Measurements from ENCODE around the gene GNB1.

Gene GNB1

DNA sequence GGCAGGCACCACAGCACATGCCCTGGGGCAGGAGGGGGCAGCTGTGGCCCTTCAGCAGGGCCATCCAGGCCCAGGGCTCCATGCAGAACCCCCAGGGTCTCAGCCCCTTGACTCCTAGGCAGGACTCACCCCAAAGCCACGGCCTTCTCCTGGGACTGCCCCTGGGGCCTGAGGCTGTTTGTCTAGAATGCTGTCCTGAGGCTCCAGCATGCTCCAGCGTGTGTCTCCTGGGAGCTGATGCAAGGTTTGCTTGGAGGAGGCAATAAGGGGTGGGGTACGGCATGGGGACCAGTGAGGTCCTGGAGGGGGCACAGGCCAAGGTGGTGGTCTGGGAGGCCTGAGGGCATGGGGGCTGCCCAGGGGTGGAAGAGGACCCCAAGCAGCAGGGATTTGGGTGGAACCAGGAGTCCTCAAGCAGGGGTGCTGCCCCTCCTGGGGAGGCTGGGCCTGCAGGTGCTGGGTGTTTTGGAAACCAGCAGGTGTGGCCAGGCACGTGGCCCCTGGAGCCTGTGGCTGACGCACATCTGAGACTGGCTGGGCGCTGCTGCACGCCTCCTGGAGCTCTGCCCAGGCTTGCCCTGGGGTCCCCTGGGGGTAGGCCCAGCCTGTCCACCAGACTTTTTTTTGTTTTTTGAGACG is 16.3 kb upstream of the GNB1 start:
- no peak for TF ChIP-seq CTCF (IDR thresholded peaks at IDR 0.05; ENCODE audit: borderline replicate concordance, control extremely low read depth, extremely low read depth, insufficient read depth, missing control alignments)
- in situ Hi-C loops (cut with MboI; ENCODE audit: low sequenced_read_pairs, unreplicated experiment) = loop anchor here (10.0 kb wide), 1 partner anchor 122 kb away; no protein-coding TSS in a partner anchor
- DNase-seq (ENCODE audit: low spot score) = no peak

DNA sequence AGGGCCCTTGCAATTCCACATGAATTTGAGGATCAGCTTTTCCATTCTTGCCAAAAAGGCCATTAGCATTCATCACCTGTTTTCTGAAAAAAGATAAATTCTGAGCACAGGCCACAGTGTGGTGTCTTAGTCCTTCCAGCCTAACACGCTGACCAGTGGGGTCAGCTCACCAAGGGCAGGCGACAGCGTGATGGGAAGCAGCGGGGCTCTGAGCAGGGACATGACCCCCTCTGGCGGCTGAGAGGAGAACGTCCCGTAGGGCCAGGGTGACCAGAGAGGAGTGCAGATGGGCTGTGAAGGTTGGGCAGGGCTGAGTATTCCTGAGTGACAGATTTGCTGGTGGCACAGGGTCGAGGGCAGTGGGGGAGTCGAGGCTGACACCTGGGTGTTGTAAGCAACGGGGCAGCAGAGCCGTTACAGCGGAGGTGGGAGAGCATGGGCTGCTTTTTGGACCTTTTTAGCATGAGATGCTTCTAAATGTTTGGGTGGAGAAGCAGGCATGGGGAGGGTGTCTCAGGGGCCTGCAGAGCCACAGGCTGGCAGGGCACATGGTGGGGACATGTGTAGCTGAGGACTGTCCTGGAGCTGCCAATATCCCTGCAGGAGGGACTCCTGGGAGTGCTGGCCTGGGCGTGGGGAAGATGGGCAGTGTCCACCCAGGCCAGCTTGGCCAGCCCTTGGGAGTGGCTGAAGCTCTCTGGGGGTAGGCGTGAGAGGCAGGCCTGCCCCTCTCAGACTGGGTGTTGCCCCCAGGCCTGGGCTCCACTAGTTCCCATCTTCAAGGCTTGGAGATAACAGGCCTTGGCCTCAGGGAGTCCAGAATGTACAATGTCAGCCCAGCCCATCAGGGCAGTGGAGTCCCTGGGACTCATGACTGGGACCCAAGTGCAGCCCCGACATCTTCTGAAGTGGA is 15.6 kb upstream of the GNB1 start:
- in situ Hi-C loops (cut with MboI; ENCODE audit: low sequenced_read_pairs, unreplicated experiment) = loop anchor here (10.0 kb wide), 1 partner anchor 122 kb away; no protein-coding TSS in a partner anchor
- peak; percentile 86 for DNase-seq (ENCODE audit: low spot score)
- peak; percentile 91 for TF ChIP-seq CTCF (IDR thresholded peaks at IDR 0.05; ENCODE audit: borderline replicate concordance, control extremely low read depth, extremely low read depth, insufficient read depth, missing control alignments)

- TF ChIP-seq CTCF (IDR thresholded peaks at IDR 0.05; ENCODE audit: borderline replicate concordance, control extremely low read depth, extremely low read depth, insufficient read depth, missing control alignments) = no peak
- DNase-seq (ENCODE audit: low spot score) = no peak
- in situ Hi-C loops (cut with MboI; ENCODE audit: low sequenced_read_pairs, unreplicated experiment) = loop anchor here (10.0 kb wide), 1 partner anchor 118 kb away; no protein-coding TSS in a partner anchor
Observed at GRCh38 chr1:1903224-1903623, 12.3 kb upstream of the GNB1 start.

- TF ChIP-seq CTCF (IDR thresholded peaks at IDR 0.05; ENCODE audit: borderline replicate concordance, control extremely low read depth, extremely low read depth, insufficient read depth, missing control alignments) = no peak
- in situ Hi-C loops (cut with MboI; ENCODE audit: low sequenced_read_pairs, unreplicated experiment) = loop anchor here (10.0 kb wide), 1 partner anchor 117 kb away; no protein-coding TSS in a partner anchor
- DNase-seq (ENCODE audit: low spot score) = no peak
Observed at GRCh38 chr1:1901641-1902294, 10.9 kb upstream of the GNB1 start.

- TF ChIP-seq CTCF (IDR thresholded peaks at IDR 0.05; ENCODE audit: borderline replicate concordance, control extremely low read depth, extremely low read depth, insufficient read depth, missing control alignments) = no peak
- DNase-seq (ENCODE audit: low spot score) = no peak
- in situ Hi-C loops (cut with MboI; ENCODE audit: low sequenced_read_pairs, unreplicated experiment) = loop anchor here (10.0 kb wide), 1 partner anchor 116 kb away; no protein-coding TSS in a partner anchor
Observed at GRCh38 chr1:1900883-1901640, 10.2 kb upstream of the GNB1 start.
